OCI-LY3 (cell line): ENCODE data around the gene CACNA2D3.

Experiments
- CTCF ChIP-seq: fragments of 200-600, 300-600 bp; sonication (generic); IDR thresholded peaks from 2 replicates; pipeline ENCODE4 v1.5.1; 2014; ENCODE audit warnings: antibody characterized with exemption, low read length, low read depth
- EZH2phosphoT487 ChIP-seq: fragments of 200-600 bp; shearing (Covaris generic); IDR thresholded peaks from 2 replicates; pipeline ENCODE4 v1.6.1; 2018; ENCODE audit warnings: antibody characterized with exemption, mixed run types, low read depth

- TF ChIP-seq CTCF (no peak), EZH2phosphoT487 (no peak)
These were observed 735.9 kb downstream of the CACNA2D3 start for GRCh38 chr3:54858093-54858785.
